ENCODE results near the gene PSMC3. TPM values are rescaled to one million over a fixed set of nuclear protein-coding genes. Genes with fewer than 3 reads are reported as not detected.
A peak's percentile ranks its signal among the peaks of the same experiment; 100 is the strongest.

The PSMC3 gene
- total RNA-seq, 1 experiment from 2014 or later: 165 TPM

GRCh38 chr11:47408598-47409439, 17.4 kb downstream of the PSMC3 start:
- Histone ChIP-seq H3K27me3 (no peaks in the 10 kb centered on the region), H3K4me3 (peak overlapping the region; percentile 86), H3K9me3 (no peaks in the 10 kb centered on the region), H3K36me3 (peaks cover 37% of the 10 kb centered on the region)
- peak; percentile 84 for DNase-seq

GRCh38 chr11:47407746-47408590, 18.3 kb downstream of the PSMC3 start, which contains the start of gene SLC39A13:
TSS of gene SLC39A13 (plus strand) at chr11:47408590. CDS start at chr11:47410095, 1,505 bp downstream.
- Histone ChIP-seq H3K9me3 (no peaks in the 10 kb centered on the region), H3K4me3 (peak within 1 kb of the TSS; percentile 86), H3K27me3 (no peaks in the 10 kb centered on the region), H3K36me3 (peaks cover 28% of the 10 kb centered on the region)
- peak; percentile 95 for DNase-seq

GRCh38 chr11:47406896-47407745, 19.1 kb downstream of the PSMC3 start:
- no peak for DNase-seq
- Histone ChIP-seq H3K4me3 (peak overlapping the region; percentile 56), H3K9me3 (no peaks in the 10 kb centered on the region), H3K27me3 (no peaks in the 10 kb centered on the region), H3K36me3 (peaks cover 21% of the 10 kb centered on the region)

- DNase-seq: no peak
- Histone ChIP-seq H3K36me3 (no peaks in the 10 kb centered on the region), H3K9me3 (no peaks in the 10 kb centered on the region), H3K4me3 (no peak overlapping the region), H3K27me3 (no peaks in the 10 kb centered on the region)
These were observed 22.7 kb downstream of the PSMC3 start for GRCh38 chr11:47403571-47403970.

GRCh38 chr11:47403135-47403534, 23.1 kb downstream of the PSMC3 start:
- no peak overlapping the region for H3K4me3 ChIP-seq
- H3K36me3 ChIP-seq: no peaks in the 10 kb centered on the region
- DNase-seq: no peak
- no peaks in the 10 kb centered on the region for H3K27me3 ChIP-seq
- no peaks in the 10 kb centered on the region for H3K9me3 ChIP-seq

GRCh38 chr11:47400768-47401279, 25.4 kb downstream of the PSMC3 start:
- Histone ChIP-seq H3K27me3 (no peaks in the 10 kb centered on the region), H3K4me3 (no peak overlapping the region)
- no peak for DNase-seq

GRCh38 chr11:47399860-47400767, 26.1 kb downstream of the PSMC3 start:
- H3K36me3 ChIP-seq: no peaks in the 10 kb centered on the region
- H3K9me3 ChIP-seq: no peaks in the 10 kb centered on the region
- DNase-seq: no peak
- no peak overlapping the region for H3K4me3 ChIP-seq
- H3K27me3 ChIP-seq: no peaks in the 10 kb centered on the region

More at GRCh38 chr11:47400768-47401279, 25.4 kb downstream of the PSMC3 start:
- Histone ChIP-seq H3K36me3 (no peaks in the 10 kb centered on the region), H3K9me3 (no peaks in the 10 kb centered on the region)

GRCh38 chr11:47398551-47398950, 27.7 kb downstream of the PSMC3 start:
- Histone ChIP-seq H3K9me3 (no peaks in the 10 kb centered on the region), H3K27me3 (no peaks in the 10 kb centered on the region), H3K4me3 (no peak overlapping the region), H3K36me3 (no peaks in the 10 kb centered on the region)
- DNase-seq: no peak

- Histone ChIP-seq H3K9me3 (no peaks in the 10 kb centered on the region), H3K27me3 (no peaks in the 10 kb centered on the region), H3K4me3 (no peak overlapping the region), H3K36me3 (no peaks in the 10 kb centered on the region)
- DNase-seq: no peak
These were observed 28.2 kb downstream of the PSMC3 start for GRCh38 chr11:47398011-47398410.

GRCh38 chr11:47396049-47396320, 30.3 kb downstream of the PSMC3 start:
- Histone ChIP-seq H3K4me3 (no peak overlapping the region), H3K9me3 (no peaks in the 10 kb centered on the region), H3K27me3 (no peaks in the 10 kb centered on the region), H3K36me3 (no peaks in the 10 kb centered on the region)
- no peak for DNase-seq

GRCh38 chr11:47395223-47396048, 30.8 kb downstream of the PSMC3 start:
- DNase-seq: no peak
- no peaks in the 10 kb centered on the region for H3K36me3 ChIP-seq
- H3K4me3 ChIP-seq: no peak overlapping the region
- no peaks in the 10 kb centered on the region for H3K9me3 ChIP-seq
- H3K27me3 ChIP-seq: no peaks in the 10 kb centered on the region

- H3K27me3 ChIP-seq: no peaks in the 10 kb centered on the region
- no peaks in the 10 kb centered on the region for H3K36me3 ChIP-seq
- H3K9me3 ChIP-seq: no peaks in the 10 kb centered on the region
- DNase-seq: no peak
- no peak overlapping the region for H3K4me3 ChIP-seq
These were observed 31.7 kb downstream of the PSMC3 start for GRCh38 chr11:47394322-47395222.

GRCh38 chr11:47394050-47394321, 32.3 kb downstream of the PSMC3 start:
- H3K9me3 ChIP-seq: no peaks in the 10 kb centered on the region
- H3K4me3 ChIP-seq: no peak overlapping the region
- DNase-seq: no peak
- H3K36me3 ChIP-seq: no peaks in the 10 kb centered on the region
- H3K27me3 ChIP-seq: no peaks in the 10 kb centered on the region

All from MG63 (cell line).